22Rv1 (cell line): ENCODE measurements around the gene C1QC.
"Not testable (repeated sequence)": the region's sequence is repeated elsewhere in the genome, so short reads cannot be mapped to it uniquely, and the experiment has no call there.

Source experiments
- H3K27ac ChIP-seq: fragments of 450-650 bp; 2 replicates; pipeline ENCODE4 v1.5.1; 2017
- ZFX ChIP-seq: fragments of 450-650 bp; IDR thresholded peaks from 2 replicates; pipeline ENCODE4 v1.6.1; 2017; ENCODE audit warnings: antibody characterized with exemption, borderline replicate concordance
- TF ChIP-seq, protein P1 (sequence below): fragments of 450-650 bp; IDR thresholded peaks from 2 replicates; pipeline ENCODE4 v1.5.1; 2017; ENCODE audit warnings: mild to moderate bottlenecking

The C1QC gene

DNA sequence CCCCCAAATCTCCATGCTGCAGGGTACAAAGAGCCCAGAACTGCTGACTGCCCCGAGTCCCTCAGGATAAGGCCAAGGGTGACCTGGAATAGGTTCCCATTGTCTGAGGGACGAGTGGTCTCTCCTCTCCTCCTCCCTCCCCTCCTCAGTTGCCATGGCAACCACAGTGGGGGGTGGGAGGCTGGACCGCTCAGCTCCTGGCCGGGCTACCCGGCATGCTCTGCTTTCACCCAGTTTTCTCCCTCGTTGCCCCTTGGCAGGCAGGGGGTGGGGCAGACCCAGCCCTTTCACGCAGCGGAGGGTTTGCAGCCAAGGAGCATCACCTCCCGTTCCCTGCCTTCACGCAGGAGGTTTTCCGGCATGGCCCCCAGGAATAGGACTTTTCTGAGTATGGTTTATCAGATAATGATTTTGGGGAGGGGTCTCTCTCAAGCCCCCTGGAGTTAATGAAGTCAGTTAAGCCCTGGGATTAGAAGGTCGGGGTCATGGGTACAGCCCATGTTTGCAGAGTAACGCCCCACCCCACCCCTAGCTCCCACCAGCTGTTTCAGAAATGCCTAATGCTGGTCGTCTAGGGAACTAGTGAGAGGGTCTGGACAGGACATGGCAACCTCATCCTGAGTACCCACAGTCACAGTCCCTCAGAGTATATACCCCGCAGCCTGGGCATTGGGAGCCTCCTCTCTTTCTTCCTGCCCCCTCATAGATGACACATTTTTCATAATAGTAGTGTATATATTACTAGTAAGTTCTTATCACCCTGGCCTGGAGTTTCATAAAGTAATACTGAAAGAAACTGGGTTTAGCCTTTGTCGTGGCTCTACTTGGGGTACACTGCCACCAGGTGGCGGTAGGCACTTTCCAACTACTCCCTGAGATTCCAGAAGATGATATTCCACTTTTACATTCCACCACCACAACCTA, 30.3 kb downstream of the C1QC start:
- no peak for TF ChIP-seq ZFX
- TF ChIP-seq, protein P1, sequence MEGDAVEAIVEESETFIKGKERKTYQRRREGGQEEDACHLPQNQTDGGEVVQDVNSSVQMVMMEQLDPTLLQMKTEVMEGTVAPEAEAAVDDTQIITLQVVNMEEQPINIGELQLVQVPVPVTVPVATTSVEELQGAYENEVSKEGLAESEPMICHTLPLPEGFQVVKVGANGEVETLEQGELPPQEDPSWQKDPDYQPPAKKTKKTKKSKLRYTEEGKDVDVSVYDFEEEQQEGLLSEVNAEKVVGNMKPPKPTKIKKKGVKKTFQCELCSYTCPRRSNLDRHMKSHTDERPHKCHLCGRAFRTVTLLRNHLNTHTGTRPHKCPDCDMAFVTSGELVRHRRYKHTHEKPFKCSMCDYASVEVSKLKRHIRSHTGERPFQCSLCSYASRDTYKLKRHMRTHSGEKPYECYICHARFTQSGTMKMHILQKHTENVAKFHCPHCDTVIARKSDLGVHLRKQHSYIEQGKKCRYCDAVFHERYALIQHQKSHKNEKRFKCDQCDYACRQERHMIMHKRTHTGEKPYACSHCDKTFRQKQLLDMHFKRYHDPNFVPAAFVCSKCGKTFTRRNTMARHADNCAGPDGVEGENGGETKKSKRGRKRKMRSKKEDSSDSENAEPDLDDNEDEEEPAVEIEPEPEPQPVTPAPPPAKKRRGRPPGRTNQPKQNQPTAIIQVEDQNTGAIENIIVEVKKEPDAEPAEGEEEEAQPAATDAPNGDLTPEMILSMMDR = peak; percentile 76
- no peak overlapping the region for H3K27ac ChIP-seq

DNA sequence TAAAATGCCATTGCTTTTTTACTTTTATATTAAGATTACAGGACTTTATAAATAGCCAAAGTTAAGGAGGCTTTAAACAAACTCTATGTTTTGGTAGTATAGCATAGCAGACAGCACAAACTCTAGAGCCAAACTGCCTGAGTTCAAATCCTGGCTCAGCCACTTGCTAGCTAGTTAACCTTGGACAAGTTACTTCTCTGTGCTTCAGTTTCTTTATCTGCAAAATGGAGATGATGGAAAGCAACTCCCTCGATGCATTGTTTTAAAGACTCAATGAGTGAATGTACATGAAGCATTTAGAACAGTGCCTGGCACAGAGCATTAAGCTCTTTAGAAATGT, 30.9 kb downstream of the C1QC start:
- no peak overlapping the region for H3K27ac ChIP-seq
- TF ChIP-seq ZFX = no peak
- TF ChIP-seq, protein P1 = peak; percentile 47

DNA sequence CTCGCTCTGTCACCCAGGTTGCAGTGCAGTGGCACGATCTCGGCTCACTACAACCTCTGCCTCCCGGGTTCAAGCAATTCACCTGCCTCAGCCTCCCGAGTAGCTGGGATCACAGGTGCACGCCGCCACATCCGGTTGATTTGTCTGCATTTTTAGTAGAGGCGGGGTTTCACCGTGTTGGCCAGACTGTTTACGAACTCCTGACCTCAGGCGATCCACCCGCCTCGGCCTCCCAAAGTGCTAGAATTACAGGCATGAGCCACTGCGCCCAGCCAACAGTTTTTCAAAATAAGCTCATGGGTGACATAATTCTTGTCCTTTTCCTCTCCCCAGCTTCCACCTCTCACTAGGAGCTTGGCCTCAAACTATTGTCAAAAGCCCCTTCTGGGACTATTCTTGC, 32.7 kb downstream of the C1QC start:
- H3K27ac ChIP-seq = not testable (repeated sequence)

DNA sequence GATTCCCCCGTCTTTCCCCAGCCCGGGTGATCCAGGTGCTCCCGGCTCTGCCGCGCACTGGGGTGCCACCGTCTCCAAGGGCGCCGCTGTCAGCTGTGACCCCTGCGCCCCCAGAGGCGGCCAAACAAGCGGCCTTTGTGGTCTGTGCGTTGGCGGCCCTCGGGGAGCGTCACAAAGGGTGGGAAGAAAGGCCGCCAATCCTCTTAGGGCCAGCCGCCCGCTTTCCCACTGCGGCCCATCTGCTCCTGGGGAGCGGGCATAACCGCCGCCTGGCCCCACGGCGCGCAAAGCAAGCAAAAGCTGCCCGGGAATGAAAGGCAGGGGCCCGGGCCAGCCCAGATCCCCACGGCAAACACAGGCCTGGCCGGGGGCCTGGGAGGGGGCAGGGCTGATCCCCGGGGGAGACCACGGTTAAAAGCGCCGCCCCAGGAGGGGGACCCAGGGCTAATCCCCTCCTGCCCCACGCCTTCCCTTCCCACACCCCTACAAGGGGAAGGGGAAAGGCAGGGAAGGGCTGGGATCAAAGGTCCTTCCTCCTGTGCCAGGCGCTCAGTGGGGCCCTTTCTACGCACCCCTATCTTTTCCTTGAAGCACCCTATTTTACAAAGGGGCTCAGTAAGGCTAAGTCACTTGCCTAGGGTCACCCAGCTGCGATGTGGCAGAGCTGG, 33.6 kb downstream of the C1QC start:
- TF ChIP-seq, protein P1 = no peak
- TF ChIP-seq ZFX = no peak
- no peak overlapping the region for H3K27ac ChIP-seq

DNA sequence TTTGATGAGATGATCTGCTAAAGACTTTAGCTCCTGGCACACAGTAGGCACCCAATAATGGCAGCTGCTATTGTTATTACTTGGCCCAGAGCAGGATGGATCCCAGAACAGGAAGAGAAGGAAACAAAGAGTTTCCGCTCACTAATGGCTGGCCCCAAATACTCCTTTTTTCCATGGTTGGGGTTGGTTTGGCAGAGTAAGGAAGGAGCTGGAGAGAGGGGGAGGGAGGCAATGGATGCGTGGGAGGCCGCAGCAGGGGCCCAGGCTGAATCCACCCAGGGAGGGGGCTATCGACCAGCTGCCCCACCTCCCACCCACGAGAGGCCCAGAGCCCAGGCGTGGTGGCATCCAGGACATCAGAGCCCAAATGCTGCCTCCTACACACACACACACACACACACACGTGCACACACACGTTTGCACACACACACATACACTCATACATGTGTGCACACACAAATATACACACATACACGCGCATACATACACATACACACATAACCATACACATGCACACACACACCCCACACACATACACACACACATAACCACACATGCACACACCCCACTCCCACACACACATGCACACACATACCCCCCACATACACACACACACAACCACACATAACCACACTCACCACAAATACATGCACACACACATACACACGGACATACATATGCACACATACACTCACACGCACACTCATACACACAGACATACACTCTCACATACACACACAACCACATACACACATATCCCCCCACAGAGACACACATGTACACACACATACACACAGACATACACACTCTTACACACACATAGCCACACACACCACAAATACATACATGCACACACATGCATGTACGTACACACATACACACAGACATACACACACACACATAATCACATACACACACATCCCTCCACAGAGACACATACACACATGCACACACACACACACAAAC, 34.8 kb downstream of the C1QC start:
- TF ChIP-seq, protein P1 = no peak
- no peak for TF ChIP-seq ZFX
- no peak overlapping the region for H3K27ac ChIP-seq

DNA sequence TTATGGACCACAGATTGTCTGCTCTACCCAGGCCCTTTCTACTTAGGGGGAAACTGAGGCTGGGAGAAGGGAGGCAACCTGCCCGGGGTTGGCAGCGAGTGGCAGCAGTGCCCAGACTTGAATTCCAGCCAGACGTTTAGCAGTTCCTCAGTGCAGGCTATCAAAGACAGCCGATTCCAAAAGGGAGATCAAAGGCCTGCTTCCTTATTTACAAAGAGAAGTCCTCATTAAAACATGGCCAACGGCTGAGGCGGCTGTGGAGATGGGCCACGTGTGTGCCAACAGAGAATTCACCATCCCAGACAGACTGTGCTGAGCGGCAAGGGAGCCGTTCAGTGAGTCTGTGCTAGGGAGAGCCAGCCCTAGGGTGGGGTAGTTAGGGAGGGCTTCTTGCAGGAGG, 37.3 kb downstream of the C1QC start:
- H3K27ac ChIP-seq = no peak overlapping the region
- TF ChIP-seq, protein P1 = no peak
- no peak for TF ChIP-seq ZFX

DNA sequence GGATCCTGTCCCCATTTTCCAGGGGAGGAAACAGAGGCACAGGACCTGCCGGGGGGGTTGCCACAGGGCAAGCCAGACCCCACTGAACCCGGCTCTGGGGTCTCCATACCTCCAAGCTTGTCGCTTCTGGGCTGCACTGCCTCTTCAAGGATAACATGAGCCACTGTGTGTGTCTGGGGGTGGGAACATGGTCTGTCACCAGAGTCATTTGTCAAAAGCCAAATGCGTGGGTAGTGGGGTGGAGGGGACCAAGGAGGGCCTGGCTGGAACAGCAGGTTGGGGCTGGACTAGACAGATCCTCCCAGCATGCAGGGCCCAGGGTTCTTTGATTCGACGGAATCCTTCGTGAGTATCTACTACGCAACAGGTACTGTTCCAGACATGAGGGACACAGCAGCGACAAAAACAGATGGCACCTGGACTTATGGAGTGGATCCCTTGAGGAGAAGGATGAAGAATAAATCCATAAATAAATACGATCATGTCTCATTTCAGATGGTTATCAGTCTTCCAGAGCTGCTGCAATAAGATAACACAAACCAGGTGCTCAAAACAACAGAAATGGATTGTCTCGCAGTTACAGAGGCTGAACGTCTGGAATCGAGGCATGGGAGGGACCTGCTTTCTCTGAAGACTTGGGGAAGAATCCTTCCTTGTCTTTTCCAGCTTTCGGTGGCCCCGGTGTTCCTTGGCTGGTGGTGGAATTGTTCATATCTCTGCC, 38.3 kb downstream of the C1QC start:
- TF ChIP-seq, protein P1 = no peak
- TF ChIP-seq ZFX = no peak

More for the DNA sequence above, 38.3 kb downstream of the C1QC start:
- no peak overlapping the region for H3K27ac ChIP-seq
